Cardiac fibroblast (primary cell): ENCODE data around the gene ARHGEF17.

Experiments
- DNase-seq, 2 donors: peaks; one replicate each; pipeline versions ENCODE4 v3.0.0 to v3.0.0-alpha.2; 2010; ENCODE audit warnings: low read depth in 2 of 2
- H3K4me3 ChIP-seq, 2 donors: replicated peaks in 1 of 2; 1 replicate in 1 of 2; 2 replicates in 1 of 2; pipeline ENCODE4 v1.5.1; 2011; ENCODE audit warnings: low read depth in 2 of 2, low read length in 2 of 2, mild to moderate bottlenecking in 2 of 2, moderate library complexity in 1 of 2
- CTCF ChIP-seq: IDR thresholded peaks from one replicate; pipeline ENCODE4 v1.5.1; 2011; ENCODE audit warnings: low read depth, mild to moderate bottlenecking, low read length, inconsistent platforms

Gene ARHGEF17

GRCh38 chr11:73288873-73289707 is 19.0 kb upstream of the ARHGEF17 start:
- H3K4me3 ChIP-seq: peak overlapping the region in 1 of 2 donors; percentile 10
- TF ChIP-seq CTCF: peak; percentile 98
- peak; percentile 81 to 88 for DNase-seq

- DNase-seq: no peak
- no peak for TF ChIP-seq CTCF
- no peak overlapping the region for H3K4me3 ChIP-seq
These were observed 17.5 kb upstream of the ARHGEF17 start for GRCh38 chr11:73290536-73290935.

DNA sequence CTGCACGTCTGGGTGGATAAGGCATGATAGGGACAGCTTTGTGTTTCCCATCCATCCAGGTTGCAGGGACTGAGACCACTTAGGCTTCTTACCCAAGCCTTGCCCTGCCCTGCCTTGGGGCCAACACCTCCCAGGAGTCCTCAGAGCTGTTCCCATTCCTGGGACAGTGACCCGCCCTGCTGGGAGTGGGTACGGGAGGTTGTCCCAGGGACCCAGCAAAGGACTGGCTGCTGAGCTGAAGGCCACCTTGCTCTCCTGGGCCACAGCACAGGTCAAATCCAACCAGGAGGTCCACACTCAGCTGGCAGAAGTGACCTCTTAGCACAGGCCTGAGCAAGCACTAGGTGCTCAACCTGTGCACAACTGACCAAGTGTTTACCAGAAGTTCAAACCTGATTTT is 16.9 kb upstream of the ARHGEF17 start:
- no peak overlapping the region for H3K4me3 ChIP-seq
- no peak for DNase-seq
- no peak for TF ChIP-seq CTCF

- DNase-seq: no peak
- no peak overlapping the region for H3K4me3 ChIP-seq
- TF ChIP-seq CTCF: no peak
These were observed 16.1 kb upstream of the ARHGEF17 start for GRCh38 chr11:73291781-73292524.

DNA sequence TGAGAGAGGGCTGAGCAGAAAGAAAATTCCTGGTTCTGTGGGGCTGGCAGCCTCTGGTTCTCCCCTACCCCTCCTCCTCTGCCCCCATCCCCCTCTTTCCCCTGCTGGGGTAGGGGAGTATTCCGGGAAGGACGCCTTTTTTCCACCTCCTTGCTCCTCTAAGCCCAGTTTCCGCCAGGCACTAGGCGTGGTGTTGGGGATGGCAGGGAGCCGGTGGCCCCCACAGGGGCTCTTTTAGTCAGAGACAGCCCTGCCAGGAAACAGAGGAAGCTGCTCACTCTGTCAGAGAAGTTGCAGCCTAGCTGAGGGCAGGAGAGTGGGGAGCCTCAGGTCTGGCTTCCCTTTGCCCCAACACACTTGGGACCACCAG is 15.6 kb upstream of the ARHGEF17 start:
- peak in 1 of 2 donors; percentile 67 for DNase-seq
- no peak for TF ChIP-seq CTCF
- no peak overlapping the region for H3K4me3 ChIP-seq

GRCh38 chr11:73293356-73293936 is 14.6 kb upstream of the ARHGEF17 start:
- no peak for TF ChIP-seq CTCF
- no peak overlapping the region for H3K4me3 ChIP-seq

More at GRCh38 chr11:73293356-73293936, 14.6 kb upstream of the ARHGEF17 start:
- DNase-seq: no peak
